T follicular helper cell (primary cell): ENCODE results near the gene LRRC61.

Experiments used
- DNase-seq: peaks from one replicate; pipeline ENCODE4 v3.0.0-alpha.2; 2020; ENCODE audit warnings: low read depth

LRRC61 gene

DNA sequence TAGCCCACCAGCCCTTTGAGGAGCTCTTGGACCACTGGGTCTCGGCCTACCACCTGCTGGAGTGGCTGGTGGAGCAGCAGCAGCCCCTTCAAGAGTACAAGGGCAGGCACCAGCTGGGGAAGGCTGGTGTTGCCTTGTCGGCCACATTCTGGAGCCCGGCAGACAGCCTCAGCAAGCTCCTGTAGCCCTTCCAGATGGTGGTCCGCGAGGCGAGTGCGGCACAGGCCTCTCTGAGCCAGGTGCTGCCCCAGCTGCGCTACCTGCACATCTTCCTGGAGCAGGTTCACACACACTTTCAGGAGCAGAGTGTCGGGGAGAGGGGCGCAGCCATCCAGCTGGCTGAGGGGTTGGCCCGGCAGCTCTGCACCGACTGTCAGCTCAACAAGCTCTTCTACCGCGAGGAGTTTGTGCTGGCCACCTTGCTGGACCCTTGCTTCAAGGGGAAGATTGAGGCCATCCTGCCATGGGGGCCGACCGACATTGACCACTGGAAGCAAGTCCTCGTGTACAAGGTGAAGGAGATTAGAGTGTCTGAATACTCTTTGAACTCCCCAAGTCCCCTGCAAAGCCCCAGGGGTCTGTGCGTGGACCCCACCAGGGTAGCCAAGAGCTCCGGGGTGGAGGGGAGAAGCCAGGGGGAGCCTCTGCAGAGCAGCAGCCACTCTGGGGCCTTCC lies 7.2 kb downstream of the LRRC61 start:
- DNase-seq: no peak

DNA sequence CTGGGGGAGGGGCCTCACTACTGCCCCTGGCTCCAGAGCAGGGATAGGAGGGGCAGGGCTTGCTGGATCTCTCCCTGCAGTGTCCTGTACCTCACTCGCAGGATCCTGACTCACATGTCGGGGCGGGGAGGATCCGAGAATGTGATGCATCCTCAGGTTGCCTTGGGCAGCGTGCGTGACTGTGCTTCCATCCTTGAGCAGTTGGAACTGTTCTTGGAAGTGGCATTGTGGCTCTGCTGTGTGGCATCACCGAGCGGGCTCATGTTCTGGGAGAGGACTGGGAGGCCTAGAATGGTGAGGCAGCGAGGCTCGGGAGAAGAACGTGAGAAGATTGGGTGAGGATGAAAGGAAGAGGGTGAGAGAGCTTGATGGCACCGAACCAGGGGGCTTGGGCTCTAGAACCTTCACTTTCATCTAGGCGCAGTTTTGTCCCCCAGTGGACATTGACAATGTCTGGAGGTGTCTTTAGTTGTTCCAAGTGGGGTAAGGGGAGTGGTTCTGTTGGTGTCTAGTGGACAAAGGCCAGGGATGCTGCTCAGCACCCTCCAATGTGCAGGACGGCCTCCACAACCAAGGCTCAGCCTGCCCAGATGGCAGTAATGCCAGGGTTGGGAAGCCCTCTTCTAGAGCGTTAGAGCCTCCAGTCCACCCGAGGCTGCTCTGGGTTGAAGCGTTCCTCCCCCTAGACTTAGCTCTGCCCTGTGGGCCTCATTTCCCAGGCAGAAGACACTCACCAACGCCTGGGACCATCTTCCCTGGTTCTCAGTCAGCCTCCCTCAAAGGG lies 9.9 kb downstream of the LRRC61 start:
- DNase-seq: no peak

DNA sequence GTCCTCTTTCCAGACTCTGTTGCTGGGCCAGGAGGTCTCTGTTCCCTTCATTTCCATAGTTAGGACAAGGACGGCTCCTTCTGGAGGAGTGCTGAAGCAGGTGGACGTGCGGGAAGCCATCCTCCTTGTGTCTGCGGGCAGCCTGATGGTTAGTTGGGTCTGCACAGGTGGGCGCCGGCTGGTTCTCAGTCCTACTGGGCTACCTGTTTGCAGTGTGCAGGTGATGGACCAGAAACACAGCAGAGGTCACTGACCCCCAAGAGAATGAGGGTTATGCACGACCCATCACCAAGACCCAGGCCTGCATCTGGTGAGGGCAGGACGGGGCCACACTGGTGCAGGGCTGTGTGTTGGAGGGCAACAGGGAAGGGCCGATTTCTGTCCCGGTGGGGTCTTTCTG lies 10.5 kb downstream of the LRRC61 start:
- no peak for DNase-seq

DNA sequence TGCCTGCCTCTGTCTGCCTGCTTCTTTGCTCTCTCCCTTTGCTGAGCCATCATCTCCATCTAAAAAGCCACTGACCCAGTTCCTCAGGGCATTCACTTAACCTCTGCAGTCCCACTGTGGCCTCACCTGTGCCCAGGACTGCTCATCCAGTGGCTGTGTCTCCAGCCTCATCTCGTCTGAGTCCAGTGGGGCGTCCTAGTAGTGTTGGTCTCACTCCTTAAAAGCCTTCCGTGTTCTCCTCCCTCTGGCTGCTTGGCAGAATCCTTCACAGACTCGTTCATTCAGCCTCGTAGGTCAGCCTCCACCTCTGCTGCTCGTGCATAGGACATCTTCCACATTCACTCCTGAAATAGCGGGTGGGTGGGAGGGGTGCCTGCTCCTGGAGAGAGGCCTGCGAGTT lies 11.0 kb downstream of the LRRC61 start:
- DNase-seq: no peak

DNA sequence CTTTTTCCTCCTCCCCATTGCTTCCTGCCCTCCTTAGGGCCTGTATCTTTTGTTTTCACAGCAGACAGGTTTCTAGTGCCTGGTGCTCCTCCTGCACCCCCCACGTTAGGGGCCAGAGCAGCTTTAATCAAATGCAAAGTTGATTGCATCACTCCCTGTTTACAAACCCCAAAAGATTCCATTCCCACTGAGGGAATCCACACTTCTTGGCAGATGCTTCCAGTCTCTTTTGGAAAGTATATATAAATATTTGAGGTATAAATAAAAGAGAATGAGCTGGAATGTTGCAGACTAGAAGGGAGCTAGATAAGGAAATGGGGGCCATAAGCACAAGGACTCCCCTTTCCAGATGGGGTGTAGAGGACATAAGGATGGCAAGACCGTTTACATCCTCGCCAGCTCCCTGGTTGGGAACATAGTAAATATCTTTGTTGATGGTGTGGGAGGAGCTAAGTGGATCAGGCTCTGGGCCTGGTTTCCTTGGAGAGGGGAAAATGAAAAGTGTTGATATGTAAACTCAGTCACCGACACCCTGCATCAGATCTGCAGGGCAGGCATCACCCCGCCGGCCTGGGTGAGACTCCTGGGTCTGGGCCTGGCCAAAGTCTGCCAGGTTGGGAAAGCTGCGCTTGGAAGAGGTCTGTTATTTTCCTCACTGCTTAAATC lies 12.1 kb downstream of the LRRC61 start:
- DNase-seq: no peak

DNA sequence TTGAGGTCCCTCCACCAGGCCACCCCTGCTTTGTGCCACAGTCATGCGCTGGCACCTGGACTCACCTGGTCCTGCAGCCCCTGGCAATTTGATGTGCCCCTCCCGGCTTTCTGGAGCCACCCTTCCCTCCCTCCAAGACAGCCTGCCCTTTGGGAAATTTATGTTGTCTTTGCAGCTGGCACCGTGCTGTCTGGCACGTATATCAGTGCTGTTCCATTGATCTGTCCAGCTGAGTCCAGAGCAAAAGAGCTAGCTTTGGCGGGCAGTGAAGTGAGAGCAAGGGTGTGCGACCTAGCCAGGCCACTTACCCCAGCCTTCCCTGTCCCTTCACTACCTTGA lies 12.6 kb downstream of the LRRC61 start:
- no peak for DNase-seq

DNA sequence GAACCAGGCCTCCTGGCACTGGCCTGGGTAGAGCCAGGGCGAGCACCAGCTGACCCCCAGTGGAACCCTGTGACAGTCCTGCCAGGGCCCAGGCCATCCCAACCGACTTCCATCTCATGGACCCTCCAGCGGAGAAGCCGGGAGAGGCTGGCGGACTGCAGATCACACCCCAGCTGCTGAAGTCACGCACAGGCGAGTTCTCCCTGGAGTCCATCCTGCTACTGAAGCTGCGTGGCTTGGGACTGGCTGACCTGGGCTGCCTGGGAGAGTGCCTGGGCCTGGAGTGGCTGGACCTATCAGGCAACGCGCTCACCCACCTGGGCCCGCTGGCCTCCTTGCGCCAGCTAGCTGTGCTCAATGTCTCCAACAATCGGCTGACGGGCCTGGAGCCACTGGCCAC lies 13.6 kb downstream of the LRRC61 start:
- no peak for DNase-seq

DNA sequence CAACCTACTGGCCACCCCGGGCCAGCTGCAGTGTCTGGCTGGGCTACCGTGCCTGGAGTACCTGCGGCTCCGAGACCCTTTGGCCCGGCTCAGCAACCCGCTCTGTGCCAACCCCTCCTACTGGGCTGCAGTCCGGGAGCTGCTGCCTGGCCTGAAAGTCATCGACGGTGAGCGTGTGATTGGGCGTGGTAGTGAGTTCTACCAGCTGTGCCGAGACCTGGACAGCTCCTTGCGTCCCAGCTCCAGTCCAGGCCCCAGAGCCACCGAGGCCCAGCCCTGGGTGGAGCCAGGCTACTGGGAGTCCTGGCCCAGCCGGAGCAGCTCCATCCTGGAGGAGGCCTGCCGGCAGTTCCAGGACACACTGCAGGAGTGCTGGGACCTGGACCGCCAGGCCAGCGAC lies 14.0 kb downstream of the LRRC61 start:
- no peak for DNase-seq

DNA sequence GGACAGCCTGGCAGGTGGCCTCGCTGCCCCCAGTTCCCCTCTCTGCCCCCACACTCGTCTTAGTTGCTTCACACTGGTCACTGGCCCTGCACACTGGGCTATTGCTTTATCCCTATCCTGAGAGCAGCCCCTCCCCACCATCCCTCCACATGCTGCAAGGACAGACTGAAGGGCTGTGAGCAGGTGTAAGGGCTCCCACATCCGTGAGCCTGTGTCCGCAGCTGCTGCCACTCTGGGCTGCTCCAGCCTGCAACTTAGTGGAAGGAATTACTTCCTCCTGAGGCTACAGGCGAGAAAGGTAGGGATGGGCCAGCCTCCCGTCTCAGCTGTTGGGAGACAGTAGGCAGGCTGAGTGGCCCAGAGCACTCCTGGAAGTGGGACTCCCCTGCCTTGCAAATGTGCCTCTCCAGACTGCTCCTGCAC lies 14.5 kb downstream of the LRRC61 start:
- DNase-seq: no peak

DNA sequence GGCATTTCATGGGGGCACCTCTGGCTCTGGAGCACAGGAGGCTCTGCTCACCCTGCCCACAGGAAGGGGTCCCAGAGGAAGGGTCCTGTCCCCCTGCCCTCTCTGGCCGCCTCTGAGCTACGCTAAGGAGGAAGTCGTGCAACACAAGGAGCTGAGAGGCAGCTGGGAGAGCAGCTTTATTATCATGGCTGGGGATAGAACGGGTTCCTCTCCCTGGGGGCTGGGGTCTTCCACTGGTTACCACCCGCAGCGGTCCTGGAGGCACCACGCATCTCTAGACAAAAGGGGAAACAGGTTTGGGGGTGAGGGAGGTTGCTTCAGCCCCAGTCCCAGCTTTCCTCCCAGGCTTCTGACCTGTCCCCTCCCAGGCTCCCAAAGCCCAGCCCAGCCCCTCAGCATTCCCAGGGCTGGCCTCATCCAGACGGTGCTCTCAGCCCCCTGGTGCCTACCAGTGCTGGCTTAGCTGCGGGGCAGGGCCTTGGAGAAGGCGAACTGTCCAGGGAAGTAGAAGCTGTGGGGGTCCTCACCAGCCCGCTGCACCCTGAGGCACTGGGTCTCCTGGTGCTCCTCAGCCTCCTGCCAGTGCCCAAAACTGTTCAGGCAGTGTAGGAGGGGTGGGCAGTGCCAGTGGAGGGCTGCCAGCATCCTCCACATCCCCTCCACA lies 15.1 kb downstream of the LRRC61 start:
- no peak for DNase-seq

DNA sequence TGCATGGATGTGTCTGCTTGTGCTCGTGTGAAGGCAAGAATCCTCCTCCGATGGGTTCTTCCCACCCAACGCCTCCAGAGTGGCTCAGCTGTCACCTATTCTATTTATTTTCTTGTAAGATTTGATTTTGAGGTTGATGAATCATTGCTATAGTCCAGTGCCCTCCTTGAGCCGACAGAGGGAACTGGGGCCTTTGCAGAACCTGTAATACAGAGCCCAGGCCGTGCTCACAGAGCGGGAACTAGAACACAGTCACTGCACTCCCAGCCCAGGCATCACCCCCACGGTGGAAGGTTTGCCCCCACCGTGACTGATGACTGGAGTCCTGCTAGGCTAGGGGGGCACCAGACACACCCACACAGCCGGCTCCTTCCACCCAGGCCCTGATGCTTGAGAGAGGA lies 16.3 kb downstream of the LRRC61 start:
- DNase-seq: no peak

DNA sequence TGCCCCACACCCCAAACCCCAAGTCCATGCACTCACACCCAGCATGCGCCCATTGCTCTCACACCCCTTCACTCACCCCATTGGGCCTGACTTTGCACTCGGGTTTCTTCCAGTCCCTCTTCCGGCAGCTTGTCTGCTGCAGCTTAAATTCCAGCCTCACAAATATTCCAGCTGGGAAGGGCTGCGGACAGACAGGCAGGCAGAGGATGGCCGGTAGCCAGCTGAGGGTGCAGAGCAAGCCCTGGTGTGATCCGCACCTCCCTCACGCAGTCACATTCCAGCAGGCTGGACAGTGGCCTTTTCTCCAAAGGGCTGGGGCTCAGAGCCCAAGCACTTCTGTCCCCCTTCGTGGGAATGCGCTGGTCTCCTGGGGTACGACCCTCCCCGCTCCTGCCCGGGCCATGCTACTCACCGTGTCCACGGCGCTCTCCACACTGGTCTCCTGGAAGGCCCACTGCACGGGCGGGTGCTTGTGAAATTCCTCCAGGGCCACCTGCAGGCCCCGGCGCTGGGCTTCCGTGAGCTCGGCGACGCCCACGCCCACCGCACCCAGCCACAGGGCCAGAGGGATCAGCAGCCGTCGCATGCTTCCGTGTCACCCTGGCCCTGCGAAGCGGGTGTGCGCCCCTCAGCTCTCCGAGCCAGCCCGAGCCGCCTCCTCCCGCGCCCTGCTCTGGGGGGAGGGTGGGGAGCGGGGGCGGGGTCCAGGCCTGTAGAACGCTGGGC lies 17.0 kb downstream of the LRRC61 start:
- no peak for DNase-seq

DNA sequence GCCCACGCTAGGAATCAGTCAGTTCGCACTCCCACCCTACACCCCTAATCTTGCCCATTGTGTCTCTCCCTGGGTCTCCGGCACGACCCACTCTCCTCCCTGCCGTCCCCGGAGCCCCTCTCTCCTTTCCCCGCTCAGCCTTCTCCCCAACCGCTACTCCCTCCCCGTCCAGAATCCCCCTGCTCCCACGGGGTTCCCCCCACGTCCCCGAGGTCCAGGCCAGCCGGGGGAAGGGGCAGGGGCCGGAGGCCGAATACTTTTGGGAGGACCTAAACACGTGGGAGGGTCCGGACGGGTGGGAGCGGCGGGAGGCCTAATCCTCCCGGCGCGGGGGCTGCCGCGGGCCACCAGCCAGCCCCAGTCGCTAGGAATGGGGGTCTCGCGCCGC lies 17.7 kb downstream of the LRRC61 start:
- DNase-seq: no peak

DNA sequence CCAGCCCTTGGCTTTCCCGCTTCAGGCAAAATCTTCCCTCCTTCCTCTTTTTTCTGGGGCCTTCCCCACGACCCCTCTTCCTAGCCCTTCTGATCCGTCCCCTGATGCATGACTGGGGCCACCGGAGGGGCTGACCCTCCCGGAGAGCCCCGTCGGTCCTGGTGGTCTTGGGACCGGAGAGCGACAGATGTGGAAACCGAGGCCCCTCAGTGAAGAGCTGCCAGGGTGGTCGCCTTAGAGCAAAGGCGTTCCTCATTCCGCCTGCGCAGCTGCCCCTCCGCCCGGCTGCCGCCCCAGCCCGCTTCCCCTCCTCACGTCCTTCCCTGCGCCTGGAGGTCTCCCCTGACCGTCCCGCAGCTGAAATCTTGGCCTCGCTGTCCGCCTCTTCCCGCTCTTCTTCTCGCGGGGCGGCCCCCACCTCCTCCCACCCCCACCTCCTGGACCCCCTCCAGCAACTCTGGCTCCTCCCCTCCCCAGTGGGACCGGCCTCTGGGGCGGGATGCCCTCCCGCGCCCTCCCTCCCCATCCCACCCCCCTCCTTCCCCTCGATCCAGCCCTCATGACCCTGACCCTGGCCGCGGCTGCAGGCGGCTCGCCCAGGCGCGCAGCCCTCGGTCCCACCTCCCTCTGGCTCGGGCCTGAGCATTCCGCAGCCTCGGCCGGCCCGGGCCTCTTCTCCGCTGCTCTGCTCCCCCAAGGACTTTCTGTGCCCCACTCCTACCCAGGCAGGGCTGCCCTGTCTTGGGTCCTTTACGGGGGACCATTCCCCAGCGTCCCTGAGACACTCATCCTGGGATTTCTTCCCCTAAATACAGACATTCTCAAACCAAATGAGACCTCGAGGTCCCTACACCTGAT lies 18.3 kb downstream of the LRRC61 start, which contains the start of gene RARRES2:
Gene RARRES2, minus strand, starts transcription at position 367 of the 858 bp plus-strand sequence. CDS start 1,020 bp downstream, outside the sequence.
- DNase-seq: no peak

DNA sequence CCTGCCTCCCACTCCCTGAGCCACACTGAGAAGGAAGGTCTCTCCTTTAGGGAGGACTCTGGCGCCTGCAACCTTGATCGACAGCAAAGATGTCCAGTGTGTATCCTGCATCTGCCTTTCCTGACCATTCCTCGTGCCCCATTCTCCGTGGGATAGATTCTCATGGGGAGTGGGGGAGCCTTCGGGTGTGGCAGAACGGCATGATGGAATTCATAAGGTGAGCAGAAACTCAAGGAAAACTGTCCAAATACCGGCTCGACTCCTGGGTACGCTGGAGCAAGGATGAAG lies 18.9 kb downstream of the LRRC61 start:
- no peak for DNase-seq

DNA sequence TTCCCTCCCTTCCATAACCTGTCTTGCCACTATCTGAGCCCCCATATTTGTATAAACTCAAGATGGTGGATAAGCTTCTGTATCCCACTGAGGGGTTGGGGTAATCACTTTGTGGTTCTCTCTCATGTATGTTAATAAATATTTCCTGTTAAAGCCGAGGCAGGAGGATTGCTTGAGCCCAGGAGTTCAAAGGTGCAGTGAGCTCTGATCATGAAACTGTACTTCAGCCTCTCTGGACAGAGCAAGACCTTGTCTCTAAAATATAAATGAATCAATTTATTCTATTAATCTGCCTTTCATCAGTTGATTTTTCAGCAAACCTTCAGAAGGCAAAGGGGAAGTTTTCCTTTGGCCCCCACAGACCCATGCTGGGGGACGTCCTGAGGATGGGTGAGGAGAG lies 20.1 kb downstream of the LRRC61 start:
- DNase-seq: no peak

DNA sequence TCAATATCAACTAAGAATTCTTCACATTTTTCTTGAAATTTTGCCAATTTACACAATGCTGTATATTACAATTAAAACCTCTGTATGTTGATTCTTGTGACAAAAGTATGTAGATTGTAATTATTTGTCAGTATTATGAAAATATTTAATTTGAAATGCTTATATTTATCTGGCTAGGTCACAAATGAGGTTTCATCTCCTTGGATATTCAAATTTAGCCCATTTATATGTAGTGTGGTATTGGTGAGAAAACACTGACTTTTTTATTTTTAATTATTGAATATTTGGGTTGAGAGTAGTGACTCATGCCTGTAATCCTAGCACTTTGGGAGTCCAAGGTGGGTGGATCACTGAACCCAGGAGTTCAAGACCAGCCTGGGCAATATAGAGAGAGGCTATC lies 21.1 kb downstream of the LRRC61 start:
- DNase-seq: no peak

DNA sequence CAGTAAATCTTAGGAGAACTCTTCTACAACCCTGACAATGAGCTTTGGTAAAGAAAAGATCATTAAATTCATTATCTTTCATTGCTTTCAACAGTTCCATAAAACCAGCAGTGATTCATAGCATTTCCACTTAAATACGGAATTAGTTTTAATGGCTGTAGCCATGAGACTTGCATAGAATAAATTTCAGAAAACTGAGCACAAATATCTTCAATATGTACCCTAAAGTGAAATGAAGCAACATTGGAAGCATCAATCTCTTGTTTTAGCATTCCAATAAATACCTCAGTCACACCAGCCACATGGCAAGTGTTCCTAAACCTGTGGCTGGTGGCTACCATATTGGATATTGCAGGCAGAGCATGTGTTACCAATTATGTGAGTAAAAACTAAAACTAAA lies 21.9 kb downstream of the LRRC61 start:
- DNase-seq: no peak

DNA sequence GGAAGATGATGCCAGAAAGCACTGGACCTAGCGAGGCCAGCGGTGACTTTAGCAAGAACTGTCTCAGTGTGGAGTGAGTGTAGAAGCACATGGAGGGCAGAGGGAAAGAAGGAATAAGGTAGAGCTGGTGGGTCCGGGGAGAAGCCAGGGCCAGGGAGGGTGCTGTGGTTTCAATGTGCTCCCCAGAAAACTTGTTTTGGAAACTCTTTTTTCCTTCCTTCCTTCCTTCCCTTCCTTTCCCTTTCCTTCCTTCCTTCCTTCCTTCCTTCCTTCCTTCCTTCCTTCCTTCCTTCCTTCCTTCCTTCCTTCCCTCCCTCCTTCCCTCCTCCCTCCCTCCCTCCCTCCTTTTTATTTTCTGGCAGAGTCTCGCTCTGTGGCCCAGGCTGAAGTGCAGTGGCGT lies 23.8 kb downstream of the LRRC61 start:
- no peak for DNase-seq

DNA sequence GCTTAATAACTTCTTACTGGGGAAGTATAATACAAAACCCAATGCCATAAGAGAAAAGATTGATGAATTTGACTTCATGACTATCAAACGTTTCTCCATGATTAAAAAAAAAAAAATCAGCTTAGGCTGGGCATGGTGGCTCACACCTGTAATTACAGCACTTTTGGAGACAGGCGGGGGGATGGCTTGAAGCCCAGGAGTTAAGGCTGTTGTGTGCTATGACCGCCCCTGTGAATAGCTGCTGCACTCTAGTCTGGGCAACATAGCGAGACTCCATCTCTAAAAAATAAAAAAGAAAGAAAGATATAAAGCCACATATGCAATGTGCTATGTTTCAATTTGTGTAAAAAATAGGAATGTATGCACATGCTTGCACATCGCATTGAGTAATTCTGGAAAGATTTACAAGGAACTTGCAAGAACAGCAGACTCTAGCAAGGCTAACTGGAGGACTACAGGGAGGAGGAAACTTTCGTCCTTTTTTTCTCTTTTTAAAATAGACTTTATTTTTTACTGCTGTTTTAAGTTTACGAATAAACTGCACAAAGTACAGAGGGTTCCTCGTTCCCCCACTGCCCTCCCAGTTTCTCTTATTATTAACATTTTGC lies 28.5 kb downstream of the LRRC61 start:
- no peak for DNase-seq

DNA sequence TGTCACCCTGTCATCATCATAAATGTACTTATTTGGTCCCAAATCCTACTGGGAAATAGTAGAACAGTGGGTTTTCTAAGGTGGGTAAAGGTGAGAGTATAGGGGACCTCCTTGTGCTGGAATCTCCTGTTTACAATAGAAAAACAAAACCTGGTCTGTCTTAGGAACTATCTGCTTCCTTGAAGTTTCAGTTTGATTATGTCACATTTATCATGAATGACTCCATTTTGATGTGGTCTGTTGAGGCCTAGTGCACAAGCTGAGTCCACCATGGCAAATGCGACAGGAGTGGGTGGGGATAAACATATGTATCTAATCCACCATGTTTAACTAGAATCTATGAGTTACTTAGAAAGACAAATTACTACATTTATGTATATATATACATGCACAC lies 32.5 kb downstream of the LRRC61 start:
- no peak for DNase-seq
